HG02588 (cell line): ENCODE results near the gene TPRG1.
"Not testable (repeated sequence)": the region's sequence is repeated elsewhere in the genome, so short reads cannot be mapped to it uniquely, and the experiment has no call there.

Experiments
- ATAC-seq: cut with Tn5 transposase; IDR thresholded peaks from one replicate; pipeline ENCODE4 v1.9.1; 2021; ENCODE audit warnings: mild to moderate bottlenecking, moderate library complexity; ENCODE audit not compliant: unreplicated experiment

The TPRG1 gene

GRCh38 chr3:189307963-189308362 is 136.2 kb downstream of the TPRG1 start:
- ATAC-seq: peak; percentile 63

GRCh38 chr3:189308608-189309007 is 136.8 kb downstream of the TPRG1 start:
- no peak for ATAC-seq

DNA sequence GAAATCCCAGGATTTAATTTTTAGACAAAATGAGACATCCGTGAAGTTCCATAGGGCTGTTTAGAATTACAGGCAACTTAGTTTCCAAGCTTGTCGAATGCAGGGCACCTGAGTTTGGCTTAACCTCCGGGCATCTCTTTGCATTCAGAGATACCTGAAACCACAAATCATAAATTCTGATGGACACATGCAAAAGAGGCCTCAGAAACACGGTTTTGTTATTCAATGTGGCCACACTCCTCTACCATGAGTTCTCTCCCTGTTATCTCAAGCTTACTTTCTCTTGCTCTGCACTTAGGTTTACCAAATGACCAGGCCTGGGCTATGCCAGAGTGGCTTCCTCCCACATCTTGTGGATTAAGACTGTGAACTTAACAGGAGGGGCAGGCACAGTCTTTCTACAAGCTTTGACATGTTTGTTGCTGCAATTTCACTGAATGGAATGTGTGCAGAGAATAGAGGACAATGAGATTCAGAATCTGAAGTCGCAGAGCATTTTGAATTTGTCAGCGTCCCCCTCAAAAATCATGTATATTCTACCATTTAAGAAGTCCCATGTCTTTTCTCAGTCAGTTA is 137.7 kb downstream of the TPRG1 start:
- ATAC-seq: no peak

DNA sequence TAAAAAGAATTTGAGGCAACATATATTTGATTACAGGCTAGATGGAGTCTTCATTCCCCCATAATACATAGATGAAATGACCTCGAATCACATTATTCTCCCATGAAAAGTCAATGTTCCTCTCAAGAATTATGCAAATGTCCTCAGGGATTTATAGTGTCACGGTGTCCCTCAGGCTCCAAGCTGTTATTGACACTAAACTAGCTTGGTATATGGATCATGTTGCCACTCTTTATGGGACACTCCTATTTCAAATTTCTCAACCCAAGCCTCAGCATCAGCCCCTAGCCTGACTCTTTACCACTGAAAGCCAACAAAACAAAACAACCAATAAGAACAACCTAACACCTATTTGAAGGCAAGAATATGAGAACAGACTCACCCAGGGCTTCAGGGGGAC is 139.8 kb downstream of the TPRG1 start:
- no peak for ATAC-seq

DNA sequence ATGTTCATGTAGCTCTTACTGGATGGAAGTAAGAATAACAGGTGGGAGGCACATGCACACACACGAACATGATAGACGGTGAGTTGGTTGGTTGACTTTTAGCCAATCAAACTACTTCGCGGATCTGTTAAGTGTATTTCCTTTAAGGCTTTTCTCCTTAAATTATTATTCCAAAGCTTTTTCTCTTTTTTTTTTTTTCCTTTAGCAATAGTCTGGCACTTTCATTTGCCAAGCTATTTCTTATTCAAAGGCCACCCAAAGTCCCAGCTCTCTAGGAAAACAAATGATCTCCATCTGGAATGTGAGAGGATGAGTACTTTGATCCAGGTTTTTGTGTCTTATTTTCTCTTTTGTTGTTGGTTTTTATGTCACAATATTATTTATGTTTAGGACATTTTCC is 141.1 kb downstream of the TPRG1 start:
- ATAC-seq: no peak

DNA sequence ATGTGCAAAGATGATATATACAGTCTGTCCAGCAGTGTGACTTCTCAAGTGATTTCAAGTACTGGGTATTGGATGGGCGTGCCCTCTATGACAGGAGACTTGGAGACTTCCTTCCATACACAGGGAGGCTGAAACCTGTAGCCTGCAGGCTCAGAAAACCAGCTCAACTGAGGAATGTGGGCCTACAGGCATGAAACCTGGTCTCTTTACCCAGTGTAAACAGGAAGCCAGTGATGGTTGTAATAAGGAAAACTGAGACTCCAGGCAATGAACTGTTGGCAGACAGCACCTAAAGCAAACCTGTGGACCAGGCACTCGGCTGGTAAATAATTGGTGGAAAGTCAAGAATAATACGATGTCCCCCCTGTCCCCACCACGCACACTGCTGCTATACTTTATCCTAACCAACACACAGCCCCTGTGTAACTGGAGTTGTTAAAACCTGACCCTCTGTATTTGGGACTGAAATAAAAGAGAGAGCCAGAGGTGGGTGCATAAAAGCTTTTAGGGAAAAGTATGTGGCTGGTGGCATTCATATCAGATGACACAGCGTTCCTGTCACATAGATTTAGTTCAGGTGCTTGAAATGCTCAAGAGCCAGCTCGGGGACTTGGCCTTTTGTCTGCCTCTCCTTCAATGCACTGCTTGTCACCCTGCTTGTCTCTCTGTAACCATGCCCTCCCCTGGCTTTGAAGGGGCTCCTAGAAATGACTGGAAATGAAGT is 144.7 kb downstream of the TPRG1 start:
- no peak for ATAC-seq

GRCh38 chr3:189317911-189318310 is 146.1 kb downstream of the TPRG1 start:
- ATAC-seq: no peak

GRCh38 chr3:189320511-189320910 is 148.7 kb downstream of the TPRG1 start:
- no peak for ATAC-seq

GRCh38 chr3:189322339-189322738 is 150.6 kb downstream of the TPRG1 start:
- no peak for ATAC-seq

GRCh38 chr3:189324538-189325138 is 152.9 kb downstream of the TPRG1 start:
- peak; percentile 100 for ATAC-seq

- no peak for ATAC-seq
These were observed 153.7 kb downstream of the TPRG1 start for GRCh38 chr3:189325454-189325853.

DNA sequence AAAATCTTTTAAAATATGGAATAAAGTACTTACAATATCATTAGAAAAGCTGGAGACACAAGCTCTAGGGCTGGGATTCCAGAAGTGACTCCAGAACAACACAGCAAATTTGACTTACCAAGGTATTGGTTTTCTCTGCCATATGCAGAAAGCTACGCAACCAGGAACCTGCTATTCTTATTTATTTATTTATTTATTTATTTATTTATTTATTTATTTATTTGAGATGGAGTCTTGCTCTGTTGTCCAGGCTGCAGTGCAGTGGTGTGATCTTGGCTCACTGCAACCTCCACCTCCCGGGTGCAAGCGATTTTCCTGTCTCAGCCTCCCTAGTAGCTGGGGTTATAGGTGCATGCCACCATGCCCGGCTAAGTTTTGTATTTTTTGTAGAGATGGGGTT is 157.9 kb downstream of the TPRG1 start:
- ATAC-seq: not testable (repeated sequence)

DNA sequence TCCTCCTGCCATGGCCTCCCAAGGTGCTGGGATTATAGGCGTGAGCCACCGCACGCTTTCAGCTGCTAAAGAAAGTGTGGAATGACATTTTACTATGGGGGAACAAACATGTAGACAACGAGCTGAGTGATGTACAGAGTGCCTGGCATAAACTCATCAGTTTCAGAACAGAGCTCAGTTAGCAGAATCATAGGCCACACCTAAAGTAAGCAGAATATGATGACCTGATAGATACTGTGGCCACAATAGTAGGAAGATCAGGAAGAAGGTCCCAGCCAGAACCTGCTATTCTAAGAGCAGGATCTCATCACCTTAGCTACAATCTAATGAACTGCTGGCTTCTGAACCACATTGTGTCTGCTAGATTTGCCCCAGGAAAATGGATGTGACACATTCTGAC is 158.3 kb downstream of the TPRG1 start:
- no peak for ATAC-seq

DNA sequence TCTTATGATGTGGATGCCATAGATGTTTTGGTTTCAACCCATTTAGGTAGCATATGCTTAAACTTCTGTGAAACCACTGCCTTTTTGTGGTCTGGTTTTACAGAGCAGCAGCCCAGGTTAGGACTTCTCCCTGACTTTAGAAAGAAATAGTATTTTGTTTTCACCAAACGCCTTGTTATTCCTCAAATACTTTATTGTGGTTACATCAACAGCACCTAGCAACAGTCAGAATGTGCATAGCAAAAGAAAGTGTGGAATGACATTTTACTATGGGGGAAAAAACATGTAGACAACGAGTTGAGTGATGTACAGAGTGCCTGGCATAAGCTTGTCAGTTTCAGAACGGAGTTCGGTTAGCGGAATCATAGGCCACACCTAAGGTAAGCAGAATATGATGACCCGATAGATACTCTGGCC is 159.2 kb downstream of the TPRG1 start:
- ATAC-seq: no peak

- ATAC-seq: no peak
These were observed 162.5 kb downstream of the TPRG1 start for GRCh38 chr3:189334064-189334920.

DNA sequence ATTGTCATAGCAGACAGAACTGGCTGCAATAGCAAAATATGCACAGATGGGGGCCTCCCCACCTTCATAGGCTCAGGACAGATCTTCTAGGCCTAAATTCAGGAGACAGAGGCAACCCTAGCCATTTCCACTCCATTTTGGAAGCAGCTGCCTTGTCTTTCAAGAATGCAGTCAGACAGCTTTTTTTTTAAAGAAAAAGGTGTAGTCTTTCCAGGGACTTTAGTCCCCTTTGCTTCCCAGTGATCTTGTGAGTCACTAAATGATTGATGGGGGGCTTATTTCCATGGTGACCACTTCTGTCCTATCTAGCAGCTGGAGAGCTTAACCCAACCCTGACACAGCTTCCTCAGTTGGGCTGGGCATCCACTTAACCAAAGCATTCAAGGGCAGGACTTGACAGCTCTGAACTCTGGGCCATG is 165.9 kb downstream of the TPRG1 start:
- ATAC-seq: no peak

DNA sequence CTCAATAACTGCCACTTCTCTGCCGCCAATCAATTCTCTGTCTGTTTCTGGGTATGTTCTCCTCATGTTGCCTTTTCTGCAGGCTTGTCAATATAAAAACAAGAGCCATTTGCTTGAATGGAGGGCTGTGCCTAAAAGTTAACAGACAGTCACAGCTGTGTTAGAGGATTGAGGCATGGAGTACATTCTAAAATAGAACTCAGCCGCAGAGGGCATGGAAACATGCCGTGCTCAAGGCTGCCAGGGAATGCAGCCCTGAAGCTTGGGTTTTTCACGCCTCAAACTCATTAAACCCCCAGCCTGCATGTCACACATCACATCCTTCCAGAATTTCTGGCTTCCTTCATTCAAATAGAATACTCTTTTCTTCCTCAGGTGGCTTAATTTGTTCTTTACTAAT is 166.6 kb downstream of the TPRG1 start:
- no peak for ATAC-seq

GRCh38 chr3:189339996-189340395 is 168.2 kb downstream of the TPRG1 start:
- ATAC-seq: no peak

DNA sequence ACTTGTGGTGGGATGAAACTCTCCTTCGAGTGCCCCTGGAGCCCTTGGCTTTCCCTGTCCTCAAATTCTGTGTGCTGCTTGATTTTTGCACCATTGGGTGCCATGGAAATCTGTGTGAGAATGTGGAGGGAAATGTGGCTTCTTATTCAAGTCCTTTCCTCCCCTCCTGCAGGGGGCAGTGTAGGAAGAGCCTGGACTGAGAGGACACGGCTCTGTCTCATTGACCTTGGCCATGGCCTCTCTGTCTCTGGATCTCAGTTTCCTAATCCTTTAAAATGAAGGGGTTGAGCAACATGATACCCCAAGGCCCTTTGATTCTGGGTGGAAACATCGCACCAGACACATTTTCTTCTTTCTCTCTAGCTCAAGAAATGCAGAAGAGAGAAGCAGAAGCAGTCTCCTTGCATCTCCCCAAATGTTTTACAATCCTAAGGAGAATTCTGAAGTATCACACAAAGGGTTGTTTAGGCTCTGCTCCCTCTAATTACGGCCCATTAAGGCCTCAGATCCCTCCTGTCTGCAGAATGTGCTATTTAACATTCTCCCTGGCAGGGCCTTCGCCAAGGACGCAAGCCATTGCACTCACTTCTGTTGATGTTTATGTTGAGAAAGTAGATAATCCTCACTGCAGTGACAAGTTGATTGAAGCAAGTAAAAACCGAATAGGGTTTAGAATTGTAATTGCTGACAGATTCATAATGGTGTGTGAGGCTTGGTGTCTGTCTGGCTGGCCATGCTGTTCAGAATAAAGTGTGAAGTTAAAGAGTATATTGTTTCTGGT is 169.1 kb downstream of the TPRG1 start:
- ATAC-seq: no peak

GRCh38 chr3:189342811-189343210 is 171.0 kb downstream of the TPRG1 start:
- ATAC-seq: no peak

- ATAC-seq: no peak
These were observed 173.2 kb downstream of the TPRG1 start for GRCh38 chr3:189344996-189345395.
